ENCODE results near the gene FASN.

FASN gene

DNA sequence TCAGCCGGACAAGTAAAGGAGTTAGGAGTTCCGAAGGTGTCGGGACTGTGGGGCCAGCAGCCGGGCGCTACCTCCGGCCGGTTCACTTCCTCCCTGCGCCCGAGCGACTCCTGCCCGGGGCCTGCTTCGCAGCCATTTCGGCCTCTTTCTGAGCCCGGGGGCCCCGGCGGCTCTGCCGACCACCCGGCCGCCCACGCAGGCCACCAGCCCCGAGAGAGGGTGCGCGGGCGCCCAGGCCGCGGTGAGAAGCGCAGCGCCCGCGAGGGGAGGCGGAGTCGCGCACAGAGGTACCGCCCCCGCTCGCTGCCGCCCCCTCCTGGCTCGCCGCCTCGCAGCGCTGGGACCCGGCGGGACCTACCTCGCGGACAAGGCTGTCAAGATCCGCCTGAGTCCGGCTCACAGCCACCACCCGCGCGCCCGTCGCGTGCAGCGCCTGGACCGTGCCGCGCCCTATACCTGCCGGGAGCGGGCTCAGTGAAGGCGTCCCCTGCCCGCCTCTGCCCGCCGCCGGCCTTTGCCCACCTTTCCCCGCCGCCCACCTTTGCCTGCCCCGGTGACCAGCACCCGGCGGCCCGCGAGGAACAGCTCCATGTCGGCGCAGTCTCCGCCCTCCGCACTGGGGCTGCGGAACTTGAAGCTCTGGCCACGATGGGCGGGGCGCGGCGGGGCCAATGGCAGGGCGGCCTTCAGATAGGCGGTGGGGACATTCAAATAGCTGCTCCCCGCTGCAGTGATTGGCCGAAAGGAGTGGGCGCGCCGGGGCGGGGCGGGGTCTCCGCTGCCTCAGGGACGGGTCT, 60.7 kb downstream of the FASN start, which contains the start of gene DCXR:
TSS of gene DCXR (minus strand) at position 606 of the 797 bp plus-strand sequence. CDS start at position 591, 15 bp downstream.
- peak; percentile 92 for DNase-seq

DNA sequence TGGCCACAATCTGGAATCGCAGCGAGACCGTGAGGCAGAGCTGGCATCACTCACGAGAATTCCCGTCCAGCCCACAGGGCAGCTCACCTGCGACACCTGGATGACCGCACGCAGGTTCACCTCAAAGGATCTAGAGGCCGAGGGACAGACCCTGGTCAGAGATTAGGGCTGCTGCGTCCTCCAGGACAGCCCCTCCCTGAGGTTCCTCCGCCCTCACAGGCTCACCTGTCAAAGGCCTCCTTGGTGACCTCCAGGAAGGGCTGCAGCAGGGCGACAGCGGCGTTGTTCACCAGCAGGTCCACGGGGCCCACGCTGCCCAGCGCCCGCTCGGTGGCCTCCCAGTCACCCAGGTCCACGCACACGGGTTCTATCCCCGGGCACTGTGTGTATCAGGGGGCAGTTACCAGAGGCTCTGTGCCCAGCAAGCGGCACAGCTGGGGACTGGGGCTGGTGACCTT, 61.4 kb downstream of the FASN start:
- no peak for DNase-seq

DNA sequence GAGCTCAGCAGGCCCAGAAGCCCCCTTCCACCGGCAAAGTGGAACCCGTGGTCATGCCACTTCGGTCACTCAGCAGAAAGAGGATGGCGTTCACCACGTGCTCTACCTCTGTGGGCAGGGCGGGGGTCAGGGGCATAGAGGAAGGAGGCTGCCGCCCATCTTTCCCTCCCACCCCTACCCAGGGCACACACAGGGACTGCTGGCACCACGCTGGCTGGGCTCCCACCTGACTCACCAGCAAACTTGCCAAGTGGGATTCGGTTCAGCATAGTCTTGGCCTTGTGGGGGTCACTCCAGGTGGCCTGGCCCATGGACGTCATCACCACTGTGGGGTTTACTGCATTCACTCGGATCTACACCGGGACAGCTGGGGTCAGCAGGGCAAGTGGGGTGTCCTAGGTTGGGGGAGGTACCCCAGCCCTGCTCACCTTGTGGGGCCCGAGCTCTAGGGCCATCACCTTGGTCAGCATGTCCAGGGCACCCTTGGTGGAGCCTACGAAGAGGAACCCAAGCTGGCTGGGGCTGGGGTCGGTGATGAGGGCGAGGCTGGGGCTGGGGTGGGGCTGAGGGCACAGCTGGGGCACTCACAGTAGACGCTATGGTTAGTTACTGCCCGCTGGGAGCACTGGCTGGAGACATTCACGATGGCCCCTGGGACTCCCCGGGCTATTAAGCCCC, 61.9 kb downstream of the FASN start:
- DNase-seq: no peak

DNA sequence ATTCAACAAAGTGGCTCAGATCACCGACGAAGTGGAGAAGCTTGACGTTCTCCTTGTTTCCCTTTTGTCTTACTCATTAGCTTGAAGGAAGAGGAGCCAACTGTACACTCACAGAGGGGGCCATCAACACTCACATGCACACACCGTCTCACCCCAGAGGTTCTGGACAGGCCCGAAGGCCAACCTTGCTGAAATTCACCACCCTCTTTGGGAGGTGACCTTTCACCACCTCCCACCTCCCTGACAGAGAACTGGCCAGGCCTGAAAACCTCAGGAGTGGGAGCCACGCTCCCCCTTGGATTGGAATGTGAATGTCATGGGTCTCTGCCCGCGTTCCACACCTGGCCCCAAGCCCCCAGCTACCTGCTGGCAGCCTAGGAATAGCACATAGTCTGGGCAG, 62.5 kb downstream of the FASN start:
- DNase-seq: no peak

DNA sequence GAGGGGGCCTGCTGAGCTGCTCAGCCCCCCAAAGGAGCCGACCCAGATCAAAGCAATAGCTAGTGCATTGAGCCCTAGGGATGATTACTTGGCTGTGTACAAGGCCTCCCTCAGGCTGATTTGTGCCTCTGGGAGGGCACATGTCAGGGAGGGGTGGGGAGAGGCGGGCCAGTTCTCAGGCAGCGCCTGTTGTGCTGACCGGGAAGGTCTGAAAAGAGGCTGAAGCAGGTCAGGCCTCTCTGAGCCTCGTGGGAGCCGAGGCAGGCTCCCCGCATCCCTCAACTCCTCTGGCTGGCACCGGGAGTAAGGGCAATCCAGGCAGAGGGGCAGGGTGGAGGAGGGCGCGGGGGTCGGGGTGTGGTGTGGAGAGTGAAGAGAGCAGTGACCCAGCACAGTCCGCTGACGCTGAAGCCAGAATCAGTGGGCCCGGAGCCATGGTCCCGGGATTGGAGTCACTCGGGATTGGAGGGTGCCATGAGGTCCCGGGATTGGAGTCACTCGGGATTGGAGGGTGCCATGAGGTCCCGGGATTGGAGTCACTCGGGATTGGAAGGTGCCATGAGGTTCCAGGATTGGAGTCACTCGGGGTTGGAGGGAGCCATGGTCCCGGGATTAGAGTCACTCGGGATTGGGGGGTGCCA, 63.5 kb downstream of the FASN start:
- no peak for DNase-seq

DNA sequence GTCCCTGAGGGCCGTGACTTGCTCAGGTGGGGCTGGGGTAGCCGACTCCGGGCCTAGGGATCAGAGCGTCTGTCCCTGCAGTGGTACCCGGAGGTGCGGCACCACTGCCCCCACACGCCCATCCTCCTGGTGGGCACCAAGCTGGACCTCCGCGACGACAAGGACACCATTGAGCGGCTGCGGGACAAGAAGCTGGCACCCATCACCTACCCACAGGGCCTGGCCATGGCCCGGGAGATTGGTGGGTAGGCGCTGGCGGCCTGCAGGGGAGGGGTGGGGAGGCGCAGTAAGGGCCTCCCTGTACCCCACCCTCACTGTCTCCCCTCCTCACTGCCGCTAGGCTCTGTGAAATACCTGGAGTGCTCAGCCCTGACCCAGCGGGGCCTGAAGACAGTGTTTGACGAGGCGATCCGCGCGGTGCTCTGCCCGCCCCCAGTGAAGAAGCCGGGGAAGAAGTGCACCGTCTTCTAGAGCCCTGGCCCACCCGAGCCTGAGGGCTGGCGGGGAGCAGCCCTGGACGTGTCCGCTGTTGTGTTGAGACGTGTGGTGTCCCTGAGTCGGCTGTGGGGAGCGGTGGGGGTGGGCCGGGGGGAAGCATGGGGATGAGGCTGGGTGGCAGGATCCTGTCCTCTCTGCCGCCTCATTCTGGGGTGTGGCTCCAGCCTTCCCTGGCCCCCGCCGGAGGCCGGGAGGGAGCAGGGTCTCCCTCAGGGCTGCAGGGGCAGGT, 64.5 kb downstream of the FASN start:
- no peak for DNase-seq

DNA sequence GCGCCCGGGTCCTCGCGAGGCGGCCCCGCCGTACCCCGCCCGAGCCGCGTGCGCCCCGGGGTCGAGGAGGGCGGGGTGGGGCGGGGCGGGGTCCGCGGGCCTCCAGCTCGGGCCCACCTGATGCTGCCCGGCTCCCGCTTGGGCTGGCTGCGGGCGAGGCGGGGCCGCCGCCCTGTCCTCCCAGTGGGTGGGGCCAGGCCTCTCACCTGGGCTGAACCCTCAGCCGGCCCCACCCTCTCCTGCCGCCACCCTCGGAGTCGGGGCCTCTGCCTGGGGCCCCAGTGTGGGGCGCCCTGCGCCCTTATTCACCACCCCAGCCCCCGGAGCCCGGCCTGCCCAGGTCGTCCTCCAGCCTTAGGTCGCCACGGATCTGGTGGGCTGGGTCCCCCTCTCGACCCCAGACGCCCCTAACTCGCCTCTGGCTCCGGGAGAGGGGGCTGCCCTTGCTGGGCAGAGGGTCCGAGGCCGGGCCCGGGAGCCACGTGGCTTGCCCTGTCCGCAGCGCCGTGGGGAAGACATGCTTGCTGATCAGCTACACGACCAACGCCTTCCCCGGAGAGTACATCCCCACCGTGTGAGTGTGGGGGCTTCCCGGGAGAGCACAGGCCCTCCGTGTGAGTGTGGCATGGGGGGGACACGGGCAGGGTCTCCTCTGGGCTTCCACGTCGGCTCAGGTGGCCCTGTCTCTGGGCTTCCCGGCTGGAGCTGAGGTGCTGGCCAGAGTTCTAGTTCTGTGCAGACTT, 66.0 kb downstream of the FASN start:
- DNase-seq: peak; percentile 20

DNA sequence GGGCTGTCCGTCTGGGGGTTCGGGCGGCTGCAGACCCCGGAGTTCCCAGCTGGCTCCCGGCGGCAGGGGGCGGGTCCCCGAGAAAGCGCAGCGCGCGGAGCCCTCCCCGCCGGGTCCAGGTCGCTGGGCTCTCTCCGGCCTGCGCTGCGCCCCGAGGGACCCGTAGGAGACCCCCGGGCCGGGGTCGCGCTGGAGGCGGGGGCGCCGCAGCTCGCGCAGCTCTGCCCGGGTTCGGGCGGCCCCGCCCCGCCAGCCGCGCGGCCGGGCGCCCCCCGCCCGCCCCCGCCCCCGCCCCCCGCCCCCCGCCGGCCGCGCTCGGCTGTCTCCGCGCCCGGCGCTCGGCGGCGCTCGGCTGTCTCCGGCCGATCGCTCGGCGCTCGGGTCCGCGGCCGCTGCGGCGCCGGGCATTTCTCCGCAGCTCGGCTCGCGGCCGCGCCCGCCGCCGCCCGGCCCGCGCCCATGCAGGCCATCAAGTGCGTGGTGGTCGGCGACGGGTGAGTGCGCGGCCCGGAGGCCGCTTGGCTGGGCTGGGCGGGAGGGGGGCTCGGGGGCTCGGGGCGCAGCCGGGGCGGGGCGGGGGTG, 66.6 kb downstream of the FASN start, which contains the start of gene RAC3:
TSS of gene RAC3 (plus strand) at position 376 of the 582 bp plus-strand sequence. CDS start at position 460, 84 bp downstream.
- DNase-seq: peak; percentile 25

DNA sequence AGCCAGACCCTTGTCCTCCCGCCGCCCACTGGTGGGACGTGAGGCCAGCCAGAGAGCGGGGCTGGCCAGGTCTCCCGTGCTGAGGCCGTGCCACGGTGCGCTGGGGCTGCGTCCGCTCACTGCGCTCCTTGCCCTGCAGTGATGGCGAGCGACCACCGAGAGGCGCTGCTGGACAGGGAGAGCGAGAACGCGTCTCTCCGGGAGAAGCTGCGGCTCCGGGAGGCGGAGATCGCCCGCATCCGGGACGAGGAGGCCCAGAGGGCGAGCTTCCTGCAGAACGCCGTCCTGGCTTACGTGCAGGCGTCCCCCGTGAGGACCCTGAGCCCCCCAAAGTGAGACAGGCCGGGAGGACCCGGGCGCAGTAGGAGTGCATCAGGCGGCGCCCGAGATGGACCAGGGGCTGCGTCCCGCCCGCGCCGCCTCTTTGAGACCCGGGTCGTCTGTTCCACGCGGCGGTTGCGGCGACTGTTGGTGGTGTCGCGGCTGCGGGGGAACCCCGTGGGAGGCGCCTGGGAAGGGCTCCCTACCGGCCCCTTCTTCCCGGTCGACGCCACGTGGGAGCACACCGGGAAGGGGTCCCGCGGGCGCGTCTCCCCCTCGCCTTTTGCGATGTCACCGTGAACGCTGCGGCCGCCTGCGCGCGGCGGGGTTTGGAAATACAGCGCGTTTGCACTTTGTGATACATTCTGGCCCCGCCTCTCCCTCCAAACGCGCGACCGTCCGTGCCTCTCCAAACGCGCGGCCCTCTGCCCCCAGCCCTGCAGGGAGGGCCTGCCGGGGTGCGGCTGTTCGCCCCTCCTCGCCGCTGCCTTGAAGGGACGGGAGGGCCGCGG, 67.3 kb downstream of the FASN start:
- peak; percentile 66 for DNase-seq

DNA sequence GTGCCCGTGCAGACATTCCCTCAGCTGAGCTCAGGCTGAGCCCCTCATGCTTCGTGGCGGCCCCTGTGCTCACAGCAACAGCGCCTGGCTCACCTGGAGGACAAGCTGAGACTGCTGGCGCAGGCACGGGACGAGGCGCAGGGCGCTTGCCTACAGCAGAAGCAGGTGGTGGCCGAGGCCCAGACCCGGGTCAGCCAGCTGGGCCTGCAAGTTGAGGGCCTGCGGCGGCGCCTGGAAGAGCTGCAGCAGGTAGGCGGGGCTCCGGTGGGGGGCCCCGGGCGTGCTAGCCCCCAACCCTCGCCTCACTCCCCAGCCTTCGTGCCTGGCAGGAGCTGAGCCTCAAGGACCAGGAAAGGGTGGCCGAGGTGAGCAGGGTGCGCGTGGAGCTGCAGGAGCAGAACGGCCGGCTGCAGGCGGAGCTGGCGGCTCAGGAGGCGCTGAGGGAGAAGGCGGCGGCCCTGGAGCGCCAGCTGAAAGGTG, 68.0 kb downstream of the FASN start:
- DNase-seq: no peak

DNA sequence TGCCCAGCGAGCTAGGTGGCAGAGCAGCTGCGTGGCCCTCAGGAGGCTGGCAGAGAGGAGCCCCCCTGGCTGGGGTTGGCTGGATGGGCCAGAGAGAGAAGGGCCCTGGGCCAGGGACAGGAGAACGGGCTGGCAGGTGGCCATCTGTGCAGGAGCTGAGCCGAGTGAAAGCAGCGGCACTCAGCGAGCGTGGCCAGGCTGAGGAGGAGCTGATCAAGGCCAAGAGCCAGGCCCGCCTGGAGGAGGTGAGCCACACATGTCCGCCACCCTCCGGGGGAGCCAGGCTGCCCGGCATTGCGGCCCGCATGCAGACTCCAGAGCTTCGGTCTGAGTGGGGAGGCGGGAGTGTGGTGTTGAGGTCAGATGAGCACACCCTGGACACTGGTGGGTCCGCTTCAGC, 68.6 kb downstream of the FASN start:
- DNase-seq: no peak

DNA sequence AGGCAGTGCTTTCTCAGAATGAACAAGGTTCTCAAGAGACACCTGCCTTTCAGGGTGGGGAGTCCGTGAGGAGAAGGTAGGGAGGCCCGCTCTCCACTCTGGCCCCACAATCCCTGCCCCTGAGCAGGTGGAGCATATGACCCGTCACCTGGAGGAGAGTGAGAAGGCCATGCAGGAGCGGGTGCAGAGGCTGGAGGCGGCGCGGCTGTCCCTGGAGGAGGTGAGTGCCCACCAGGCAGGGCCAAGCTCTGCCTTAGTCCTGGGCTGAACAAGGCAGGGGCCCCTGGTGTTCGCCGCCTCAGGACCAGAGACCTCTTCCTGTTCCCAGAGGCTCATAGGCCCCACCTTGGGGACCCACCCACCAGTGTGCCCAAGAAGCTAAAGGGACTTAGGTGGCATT, 69.1 kb downstream of the FASN start:
- DNase-seq: no peak

Data from NCI-H1105 treated with DMSO at 0.1 percent for 48 hours (cell line).